ENCODE measurements around the gene CACNA2D3.

The CACNA2D3 gene

DNA sequence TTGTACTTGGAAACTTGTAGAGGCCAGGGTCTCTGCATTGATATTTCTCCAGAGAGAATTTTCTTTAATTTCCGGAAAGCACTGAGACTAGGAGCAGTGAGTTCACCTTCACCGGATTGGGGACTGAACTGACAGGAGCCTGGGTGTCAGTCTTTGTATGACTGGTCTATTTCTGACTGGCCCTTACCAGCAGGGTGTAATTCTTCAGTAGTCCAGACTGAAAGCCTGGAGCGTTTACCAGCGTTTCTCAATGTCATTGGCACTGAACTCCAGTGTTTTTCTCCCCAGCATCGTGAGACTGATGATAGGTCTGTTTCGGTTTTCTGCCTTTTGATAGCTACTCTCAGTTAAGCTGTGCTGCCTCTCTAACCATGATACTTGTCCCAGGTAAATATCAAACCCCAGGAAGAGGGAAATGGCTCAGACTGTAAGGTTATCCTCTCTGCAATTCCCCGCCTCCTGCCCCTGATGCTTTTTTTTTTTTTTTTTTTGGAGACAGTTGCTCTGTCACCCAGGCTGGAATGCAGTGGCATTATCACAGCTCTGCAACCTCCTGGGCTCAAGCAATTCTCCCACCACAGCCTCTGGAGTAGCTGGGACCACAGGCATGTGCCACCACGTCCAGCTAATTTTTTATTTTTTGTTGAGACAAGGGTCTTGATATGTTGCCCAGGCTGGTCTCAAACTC is 103.6 kb downstream of the CACNA2D3 start:
- DNase-seq = no peak

GRCh38 chr3:54228806-54229205 is 106.5 kb downstream of the CACNA2D3 start:
- no peak for DNase-seq

DNA sequence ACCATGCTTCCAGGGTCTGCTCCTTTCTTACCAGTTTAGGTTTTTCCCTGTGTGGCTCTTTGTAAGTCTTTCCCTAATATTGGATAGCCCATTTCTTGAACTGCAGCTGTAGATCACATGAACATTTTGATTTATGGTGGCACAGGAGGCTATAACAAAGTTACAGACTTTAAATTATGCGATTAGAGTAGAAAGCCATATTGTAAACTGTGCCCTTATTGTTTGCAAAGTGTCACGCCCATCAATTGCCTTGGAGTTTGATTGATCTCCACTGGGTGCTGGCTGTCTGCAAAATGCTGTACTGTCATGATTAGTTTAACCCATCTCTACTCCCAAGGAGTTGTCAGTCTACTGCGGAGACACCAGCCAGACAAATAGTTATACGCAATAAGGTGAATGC is 110.3 kb downstream of the CACNA2D3 start:
- DNase-seq = no peak

GRCh38 chr3:54235998-54236397 is 113.6 kb downstream of the CACNA2D3 start:
- no peak for DNase-seq

DNA sequence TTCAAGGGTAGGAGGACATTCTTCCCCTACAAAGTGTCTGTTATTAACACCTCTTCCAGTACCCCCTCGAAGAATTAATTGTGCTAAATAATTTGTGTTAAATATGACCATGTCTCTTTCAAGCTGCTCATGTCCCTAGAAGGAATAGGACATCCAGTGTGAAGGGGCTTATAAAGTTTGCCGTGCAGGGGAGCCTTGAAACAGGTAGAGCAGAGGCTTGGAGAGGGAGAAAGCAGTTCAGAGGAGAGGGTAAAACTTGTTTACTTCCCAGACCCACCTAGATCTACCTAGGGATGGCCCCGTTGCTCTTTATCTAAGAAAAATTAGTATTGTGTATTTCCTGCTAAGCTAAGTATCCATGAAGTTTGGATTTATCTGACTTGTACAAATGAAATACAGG is 114.8 kb downstream of the CACNA2D3 start:
- DNase-seq = no peak

DNA sequence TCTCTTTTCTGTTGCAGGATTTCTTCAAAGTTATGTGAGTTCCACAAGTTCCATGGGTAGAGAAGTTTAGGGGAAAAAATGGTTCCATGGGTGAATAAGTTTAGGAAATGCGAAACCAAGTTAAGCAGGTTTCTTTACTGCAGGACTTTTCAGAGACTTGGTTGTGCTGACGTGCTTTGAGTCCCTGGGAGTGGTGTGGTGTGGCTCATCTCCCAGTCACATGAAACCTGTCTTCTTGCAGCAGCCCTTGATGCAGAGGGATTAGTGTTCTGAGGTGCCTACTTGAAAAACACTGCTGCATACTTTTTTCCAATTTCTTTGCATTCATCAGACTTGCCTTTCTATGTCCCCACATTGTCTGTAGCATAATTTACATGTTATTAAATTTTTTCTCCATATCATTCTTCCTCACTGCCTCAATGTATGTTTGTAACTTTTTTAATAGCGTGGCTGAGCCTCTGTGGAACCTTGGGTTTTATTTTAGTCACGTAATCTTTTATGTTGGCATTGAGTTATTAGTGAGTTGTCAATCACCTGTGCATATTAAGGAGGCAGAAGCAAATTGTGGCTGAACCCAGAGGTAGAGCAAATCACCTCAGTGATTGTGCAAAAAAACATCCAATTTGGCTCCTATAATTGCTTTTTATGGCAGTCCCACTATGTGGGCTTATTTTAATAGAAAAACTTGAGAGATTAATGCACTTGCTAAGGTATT is 115.6 kb downstream of the CACNA2D3 start:
- DNase-seq = no peak

- no peak for DNase-seq
These were observed 118.0 kb downstream of the CACNA2D3 start for GRCh38 chr3:54240309-54240708.

DNA sequence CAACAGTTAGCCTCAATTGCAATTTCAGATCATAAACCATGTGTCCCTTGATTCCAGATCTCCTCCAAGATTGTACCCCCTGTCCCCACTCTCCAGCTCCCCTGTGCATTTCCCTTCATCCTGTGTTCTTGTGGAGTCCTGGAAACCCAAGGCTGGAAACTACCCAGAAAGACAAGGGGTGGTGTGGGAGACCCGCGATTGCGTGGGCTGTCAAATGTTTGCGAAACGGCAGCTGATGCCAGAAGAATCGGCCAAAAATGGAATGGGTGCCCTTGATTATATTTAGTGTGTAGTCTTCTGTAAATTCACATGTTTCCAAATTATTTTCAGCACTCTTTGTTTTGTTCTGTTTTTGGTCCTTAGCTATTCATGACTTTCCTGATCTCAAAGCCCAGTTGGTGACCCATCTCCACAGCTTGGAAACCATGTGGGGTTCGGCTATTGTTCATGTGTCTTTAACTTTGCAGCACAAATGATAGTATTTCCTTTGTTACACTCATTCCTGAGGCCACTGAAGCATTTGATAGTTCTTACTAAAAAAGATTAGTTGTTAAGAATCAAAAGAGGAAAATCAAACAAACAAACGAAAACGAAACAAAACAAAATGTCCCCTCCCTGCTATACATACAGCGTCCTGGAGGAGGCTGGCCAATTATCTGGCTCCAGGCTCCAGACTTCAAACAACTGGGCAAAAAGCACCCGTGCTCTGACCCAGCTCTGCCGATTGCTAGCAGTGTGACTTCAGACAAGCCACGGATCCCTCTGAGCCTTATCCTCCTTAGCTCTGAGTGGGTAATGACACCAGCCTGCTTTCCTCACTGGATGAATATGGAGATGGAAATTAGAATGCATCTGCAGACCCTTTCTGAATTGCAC is 120.9 kb downstream of the CACNA2D3 start:
- peak; percentile 15 for DNase-seq

- DNase-seq = no peak
These were observed 121.8 kb downstream of the CACNA2D3 start for GRCh38 chr3:54243960-54244682.

DNA sequence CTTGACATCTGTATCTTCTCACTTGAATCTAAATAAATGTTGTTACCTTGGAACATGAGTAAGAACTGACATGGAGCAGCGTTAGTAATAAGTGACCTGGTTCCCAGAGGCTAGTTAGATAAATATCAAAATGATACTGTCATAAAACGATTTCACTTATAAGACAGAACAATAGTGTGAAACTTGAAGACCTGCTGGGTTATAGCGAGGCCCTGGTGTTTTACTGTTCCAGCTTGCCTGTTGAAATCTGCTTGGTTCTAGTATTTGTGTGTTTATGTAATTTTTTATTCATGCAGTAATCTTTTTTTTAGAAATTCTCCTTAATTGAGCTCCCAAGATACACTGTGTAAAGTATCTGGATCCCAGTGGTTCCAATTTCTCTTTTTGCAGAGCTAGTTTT is 129.4 kb downstream of the CACNA2D3 start:
- DNase-seq = no peak

DNA sequence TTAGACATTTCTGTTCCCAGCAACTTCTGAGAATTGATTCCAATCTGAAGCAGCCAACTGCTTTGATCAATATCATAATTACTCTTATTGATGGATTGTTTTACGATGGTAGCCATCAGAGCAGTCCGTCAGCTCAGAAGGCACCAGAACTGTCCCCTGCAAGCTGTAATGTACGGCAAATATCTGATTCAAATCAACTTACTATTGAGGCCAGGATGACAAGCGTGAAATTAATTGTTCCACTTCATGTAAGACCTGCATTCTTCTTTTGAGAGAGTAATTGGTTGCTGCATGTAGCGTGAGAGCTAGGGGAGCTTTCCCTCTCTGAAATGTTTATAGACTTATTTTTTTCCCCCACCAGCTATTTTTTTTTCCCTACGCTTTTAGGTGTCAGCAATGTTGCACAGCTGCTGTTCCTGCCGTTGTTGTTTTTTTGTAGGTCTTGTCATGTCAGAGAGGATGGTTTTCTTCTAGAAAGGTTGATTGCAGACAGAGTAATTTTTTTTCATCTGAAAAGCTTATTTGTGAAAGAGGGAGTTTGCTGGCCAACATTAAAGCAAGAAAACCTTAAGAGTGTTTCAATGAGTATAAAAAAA is 134.9 kb downstream of the CACNA2D3 start:
- no peak for DNase-seq

DNA sequence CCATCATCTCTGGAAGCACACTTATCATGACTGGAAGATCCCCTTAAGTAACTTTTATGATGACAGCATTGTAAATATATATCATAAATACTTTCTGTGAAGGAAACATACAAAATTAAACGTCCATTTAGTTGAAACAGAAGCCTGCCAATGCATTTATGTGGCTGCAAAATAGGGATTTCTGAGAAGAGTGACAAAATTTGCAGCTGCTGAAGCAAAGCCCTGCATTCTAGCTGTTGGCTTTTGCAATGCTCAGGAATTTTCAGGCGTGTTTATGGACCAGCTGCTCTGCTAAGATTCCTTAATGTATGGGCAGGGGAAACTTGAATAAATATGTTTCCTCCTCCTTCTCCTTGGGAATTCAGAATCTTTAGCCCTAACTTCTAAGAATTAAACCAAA is 137.3 kb downstream of the CACNA2D3 start:
- no peak for DNase-seq

DNA sequence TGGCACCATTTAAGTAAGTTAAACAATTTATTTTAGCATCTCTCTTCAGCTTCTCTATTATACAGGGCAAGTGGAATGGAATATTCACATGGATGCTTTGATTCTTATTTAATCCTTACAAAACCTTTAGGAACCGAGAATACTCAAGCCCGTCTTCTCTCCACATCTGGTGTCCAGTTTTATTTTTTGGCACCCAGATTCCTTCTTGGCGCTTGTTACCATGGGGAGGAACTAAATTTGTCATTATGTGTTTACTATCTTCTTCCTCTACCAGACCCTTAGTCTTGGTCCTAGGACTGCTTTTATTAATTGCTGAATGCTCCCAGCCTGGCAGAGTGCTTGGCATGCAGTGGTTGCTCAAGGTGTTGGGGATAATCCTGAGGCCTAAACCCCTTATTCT is 138.8 kb downstream of the CACNA2D3 start:
- no peak for DNase-seq

- no peak for DNase-seq
These were observed 140.2 kb downstream of the CACNA2D3 start for GRCh38 chr3:54262541-54262940.

DNA sequence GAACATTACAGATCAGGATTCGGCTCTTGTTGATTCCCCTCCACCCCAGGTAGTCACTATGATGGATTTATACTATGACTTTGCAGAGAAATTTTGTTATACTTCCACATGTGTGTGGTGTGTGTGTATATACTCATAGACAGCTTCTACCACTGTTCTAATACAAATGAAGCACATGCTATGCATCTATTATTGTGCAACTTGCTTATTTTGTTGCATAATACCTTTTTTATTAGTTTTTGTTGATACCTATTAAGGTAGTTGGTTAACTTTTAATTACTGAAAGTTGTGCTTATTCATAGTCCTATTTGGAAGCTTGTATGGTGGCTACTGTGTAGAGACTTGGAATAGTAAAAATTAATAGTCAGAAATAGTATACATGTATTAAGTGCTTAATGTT is 140.6 kb downstream of the CACNA2D3 start:
- no peak for DNase-seq

DNA sequence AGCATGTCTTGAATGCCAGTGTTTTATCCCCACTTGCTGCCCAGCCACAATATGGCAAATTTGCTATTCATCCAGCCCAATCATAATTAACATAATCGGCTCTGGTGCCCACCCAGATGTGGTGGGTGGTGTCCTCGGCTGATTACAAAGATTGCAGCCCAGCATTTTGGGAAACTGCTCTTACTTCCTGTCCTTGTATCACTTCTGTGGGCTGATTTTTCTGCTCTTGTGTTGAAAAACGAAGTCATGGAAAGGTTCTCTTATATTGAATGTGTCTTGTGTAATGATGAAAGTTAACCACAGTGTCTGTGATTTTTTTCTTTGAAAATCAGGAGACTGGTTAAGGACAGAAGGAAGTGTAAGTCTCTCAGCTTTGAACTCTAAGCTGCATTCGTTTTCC is 141.7 kb downstream of the CACNA2D3 start:
- no peak for DNase-seq

DNA sequence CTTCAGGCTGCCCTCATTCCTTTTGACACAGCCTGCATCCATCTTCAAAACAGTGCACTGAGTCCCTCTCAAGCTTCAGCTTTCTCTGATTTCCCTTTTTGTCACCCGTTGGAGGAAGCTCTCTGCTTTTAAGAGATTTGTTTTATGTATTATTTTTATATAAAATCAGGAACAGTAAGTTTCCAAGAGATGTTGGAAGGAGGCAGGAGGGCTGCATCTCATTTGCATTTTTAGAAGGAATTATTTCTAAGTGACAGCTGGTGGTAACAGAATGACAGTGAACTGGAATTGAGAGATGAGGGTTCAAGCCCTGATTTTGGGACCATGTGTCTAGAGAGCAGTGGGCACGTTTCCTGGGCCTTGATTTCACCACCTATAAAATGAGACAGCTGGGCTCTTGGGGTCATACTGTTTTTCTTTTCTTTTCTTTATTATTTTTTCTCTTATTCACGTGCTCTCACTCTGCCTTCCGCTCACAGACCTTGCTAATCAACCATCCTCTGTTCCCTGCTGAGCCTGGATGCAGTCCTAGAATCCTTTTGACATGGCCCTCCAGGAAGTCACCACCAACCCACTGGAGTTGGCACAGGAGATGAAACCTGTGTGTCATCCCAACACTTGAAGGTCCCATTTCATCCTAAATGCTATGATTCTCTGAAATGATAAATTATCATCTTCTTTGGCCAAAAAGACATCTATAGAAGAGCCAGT is 148.6 kb downstream of the CACNA2D3 start:
- DNase-seq = no peak

- no peak for DNase-seq
These were observed 151.4 kb downstream of the CACNA2D3 start for GRCh38 chr3:54273791-54274190.

GRCh38 chr3:54274607-54275006 is 152.3 kb downstream of the CACNA2D3 start:
- DNase-seq = no peak

GRCh38 chr3:54279005-54279583 is 156.7 kb downstream of the CACNA2D3 start:
- DNase-seq = no peak

DNA sequence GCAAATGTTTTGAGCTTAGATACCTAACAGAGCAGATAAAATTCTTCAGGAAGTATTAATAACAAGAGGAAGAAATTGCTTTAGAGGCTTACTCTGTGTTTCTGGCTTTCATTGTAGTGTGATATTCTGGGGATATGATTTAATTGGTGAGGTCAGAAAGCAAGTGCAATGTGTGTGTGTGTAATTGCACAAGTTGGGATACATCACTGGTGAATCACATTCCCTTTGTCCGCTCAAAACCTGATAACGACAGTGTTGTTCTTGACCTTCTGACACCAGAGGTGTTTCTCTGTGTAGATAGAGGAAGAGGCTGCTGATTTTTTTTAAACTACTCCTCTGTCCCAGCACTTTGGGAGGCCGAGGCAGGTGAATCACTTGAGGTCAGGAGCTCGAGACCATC is 161.1 kb downstream of the CACNA2D3 start:
- DNase-seq = no peak

DNA sequence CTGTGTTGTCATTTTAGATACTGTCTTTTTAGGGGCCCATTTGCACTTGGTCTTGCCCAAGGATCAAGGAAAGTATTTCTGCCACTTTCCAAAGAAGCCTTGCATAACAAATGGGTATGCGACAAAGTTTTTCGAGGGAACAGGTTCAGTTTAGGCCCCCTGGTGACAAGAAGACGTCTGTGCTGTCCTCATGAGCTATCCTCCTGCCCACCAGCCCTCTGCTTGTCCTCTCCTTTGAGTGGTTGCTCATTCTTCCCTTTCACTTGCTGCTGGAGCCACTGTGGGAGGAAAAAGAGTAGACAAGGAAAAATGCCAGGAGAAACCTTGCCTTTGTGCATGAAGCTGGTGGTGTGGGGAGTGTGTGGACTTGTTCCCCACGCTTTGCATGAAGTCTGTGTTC is 171.9 kb downstream of the CACNA2D3 start:
- DNase-seq = no peak

Measured in NCI-H1092 (cell line).